HG02870 (cell line): ENCODE results near the gene C6orf15.
"Not testable (repeated sequence)": the region's sequence is repeated elsewhere in the genome, so short reads cannot be mapped to it uniquely, and the experiment has no call there.

ENCODE experiments used
- ATAC-seq: cut with Tn5 transposase; IDR thresholded peaks from one replicate; pipeline ENCODE4 v1.9.1; 2021; ENCODE audit warnings: mild to moderate bottlenecking, moderate library complexity; ENCODE audit not compliant: unreplicated experiment

Gene C6orf15

GRCh38 chr6:31070711-31071197 lies 41.6 kb downstream of the C6orf15 start:
- ATAC-seq = no peak

- ATAC-seq = no peak
Observed at GRCh38 chr6:31068669-31069340, 43.6 kb downstream of the C6orf15 start.

- ATAC-seq = not testable (repeated sequence)
Observed at GRCh38 chr6:31067891-31068668, 44.3 kb downstream of the C6orf15 start.

- ATAC-seq = not testable (repeated sequence)
Observed at GRCh38 chr6:31067028-31067427, 45.3 kb downstream of the C6orf15 start.

- ATAC-seq = no peak
Observed at GRCh38 chr6:31065556-31065955, 46.8 kb downstream of the C6orf15 start.

GRCh38 chr6:31063906-31064435 lies 48.4 kb downstream of the C6orf15 start:
- ATAC-seq = no peak
